Measurements from ENCODE around the gene CTPS2.

The CTPS2 gene

DNA sequence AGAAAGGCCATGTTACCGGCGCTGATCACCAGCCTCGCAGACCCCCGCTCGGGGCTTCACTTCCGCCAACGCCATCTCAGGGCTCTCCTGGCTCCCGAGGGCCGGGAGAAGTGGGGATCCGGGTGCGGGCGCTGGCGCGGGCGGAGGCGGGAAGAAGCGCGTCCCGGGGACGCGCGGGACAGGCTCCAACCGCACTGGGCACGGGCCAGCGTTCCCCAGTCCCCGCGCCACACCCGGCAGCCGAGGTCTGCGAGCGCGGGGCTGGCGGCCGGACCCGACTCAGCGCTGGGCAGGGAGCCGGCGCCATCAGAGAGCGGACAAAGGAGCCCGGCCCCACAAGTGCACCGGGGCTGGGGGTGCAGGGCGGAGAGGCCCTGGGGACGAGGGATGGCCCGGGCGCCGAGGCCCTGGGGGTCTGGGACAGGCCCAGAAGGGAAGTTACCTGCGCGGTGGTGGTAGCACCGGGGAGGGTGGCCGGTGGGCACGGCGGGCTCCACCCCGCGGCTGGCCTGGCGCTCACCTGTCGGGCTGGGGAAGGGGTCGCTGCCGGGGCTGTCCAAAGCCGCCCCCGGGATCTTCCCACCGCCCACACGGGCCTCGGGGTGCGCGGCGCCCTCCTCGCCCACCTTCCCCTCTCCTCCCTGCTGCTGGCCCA, 449 bp downstream of the CTPS2 start:
- peak; percentile 0 for DNase-seq

DNA sequence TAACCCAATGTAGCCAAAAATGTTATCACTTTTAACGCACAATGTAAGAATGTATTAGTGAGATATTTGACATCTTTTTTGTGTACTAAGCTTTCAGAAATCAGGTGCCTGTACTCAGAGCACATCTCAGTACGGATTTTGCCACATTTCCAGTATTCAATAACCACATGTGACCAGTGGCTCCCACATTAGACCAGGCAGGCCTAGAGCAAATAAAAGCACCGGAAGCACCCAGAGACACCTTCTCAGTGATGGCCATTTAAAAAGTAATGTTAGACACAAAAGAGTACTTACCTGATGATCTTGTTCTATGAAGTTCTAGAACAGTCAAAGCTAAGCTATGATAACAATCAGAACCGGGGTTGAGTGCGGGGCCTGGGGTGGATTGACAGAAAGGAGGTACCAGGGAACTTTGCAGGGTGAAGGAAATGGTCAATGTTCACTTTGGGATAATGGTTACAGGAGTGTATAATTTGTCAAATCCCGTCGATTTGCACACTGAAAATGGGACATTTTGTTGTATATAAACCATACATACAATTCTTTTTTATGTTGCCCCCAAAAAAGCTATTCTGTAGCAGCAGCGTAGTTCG, 1.2 kb downstream of the CTPS2 start:
- DNase-seq: no peak

- no peak for DNase-seq
These were observed 4.5 kb downstream of the CTPS2 start for GRCh38 chrX:16708016-16708415.

- DNase-seq: no peak
These were observed 7.1 kb downstream of the CTPS2 start for GRCh38 chrX:16705370-16705769.

- no peak for DNase-seq
These were observed 9.5 kb downstream of the CTPS2 start for GRCh38 chrX:16702700-16703599.

DNA sequence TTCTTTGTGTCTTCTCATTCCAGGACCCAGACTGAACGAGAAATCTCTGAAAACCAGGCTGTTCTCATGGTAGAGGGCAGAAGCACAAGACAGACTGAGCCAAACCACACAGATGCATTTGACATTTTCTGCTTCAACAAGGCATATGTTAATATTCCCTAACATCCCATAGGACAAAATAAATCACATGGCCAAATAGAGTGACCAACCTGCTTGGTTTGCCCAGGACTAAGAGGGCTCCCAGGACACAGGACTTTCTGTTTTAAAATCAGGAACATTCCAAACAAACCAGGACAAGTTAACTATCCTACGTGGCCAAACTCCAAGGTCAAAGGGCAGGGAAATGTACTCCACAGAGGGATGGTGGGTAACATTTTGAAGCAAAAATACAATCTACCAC, 11.7 kb downstream of the CTPS2 start:
- no peak for DNase-seq

GRCh38 chrX:16699389-16699788, 13.1 kb downstream of the CTPS2 start:
- no peak for DNase-seq

- no peak for DNase-seq
These were observed 15.5 kb downstream of the CTPS2 start for GRCh38 chrX:16696956-16697355.

DNA sequence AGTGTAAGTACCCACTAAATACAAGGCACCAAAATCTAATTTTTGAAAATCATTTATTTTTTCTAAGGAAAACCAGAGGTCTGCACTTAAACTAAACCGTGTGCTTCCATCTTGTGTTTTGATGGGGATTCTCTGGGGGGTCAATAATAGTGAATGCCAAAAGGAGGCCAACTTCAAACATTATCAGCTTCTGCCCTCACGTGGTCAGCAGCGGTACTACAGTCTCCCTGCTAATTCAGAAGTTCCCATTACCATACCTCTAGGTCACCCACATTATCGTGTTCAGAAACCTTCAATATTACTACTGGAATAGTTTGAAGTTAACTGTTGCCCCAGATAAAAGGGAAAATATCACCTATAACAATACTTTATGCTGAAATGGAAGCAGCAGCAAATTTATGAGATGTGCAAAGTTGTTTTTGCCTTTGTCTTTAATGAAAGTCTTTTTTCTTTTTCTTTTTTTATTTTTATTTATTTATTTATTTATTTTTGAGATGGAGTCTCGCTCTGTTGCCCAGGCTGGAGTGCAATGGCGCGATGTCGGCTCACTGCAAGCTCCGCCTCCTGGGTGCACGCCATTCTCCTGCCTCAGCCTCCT, 17.3 kb downstream of the CTPS2 start:
- peak; percentile 63 for DNase-seq

GRCh38 chrX:16687514-16687913, 25.0 kb downstream of the CTPS2 start:
- DNase-seq: no peak

- DNase-seq: no peak
These were observed 29.3 kb downstream of the CTPS2 start for GRCh38 chrX:16683007-16683664.

- no peak for DNase-seq
These were observed 33.8 kb downstream of the CTPS2 start for GRCh38 chrX:16678689-16679088.

DNA sequence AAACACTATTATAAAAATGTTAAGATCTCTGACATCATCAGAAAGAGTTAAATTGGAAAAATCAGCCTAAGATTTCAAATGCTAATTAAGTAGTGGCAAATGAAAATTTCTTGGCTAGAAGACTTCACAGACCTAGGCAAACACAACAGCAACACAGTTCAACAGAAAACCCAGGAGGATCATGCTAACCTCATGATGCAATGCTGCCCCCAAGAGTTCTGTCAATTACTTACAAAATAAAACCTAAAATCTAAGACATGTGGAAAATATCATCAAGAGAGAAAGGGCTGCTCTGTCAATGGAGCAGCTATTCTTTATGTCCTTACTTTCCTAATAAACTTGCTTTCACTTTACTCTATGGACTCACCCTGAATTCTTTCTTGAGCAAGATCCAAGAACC, 41.5 kb downstream of the CTPS2 start:
- peak; percentile 0 for DNase-seq

GRCh38 chrX:16666541-16666940, 45.9 kb downstream of the CTPS2 start:
- no peak for DNase-seq

- DNase-seq: no peak
These were observed 47.4 kb downstream of the CTPS2 start for GRCh38 chrX:16665089-16665488.

DNA sequence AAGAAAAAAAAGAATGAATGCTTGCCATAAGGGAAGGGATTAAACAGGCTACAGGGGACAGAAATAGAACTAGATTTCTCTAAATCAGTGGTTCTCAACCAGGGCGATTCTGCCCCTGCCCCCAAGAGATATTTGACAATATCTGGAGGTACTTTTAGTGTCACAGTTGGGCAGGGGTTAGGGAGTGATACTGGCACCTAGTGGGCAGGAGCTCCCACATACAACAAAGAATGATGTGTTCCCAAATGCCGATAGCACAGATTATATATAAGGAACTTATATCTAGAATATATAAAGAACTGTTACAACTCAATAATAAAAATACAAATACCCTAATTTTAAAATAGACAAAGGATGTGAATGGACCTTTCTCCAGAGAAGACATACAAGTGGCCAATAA, 47.8 kb downstream of the CTPS2 start:
- DNase-seq: no peak

DNA sequence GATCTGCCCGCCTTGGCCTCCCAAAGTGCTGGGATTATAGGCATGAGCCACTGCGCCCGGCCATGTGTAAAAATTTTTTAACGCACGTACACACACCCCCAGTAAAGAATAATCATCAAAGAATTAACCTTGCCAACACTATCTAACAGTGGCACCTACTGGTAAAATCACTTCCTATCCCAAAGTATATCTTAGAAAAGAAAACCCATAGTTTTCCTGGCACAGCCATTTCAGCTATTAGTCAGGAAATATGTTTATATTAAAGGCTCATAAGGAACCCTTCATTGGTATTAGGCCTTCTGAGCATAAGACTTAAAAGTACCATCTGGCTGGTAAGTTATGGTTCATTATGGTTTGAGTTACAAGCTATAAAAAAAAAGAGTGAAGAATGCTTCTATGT, 48.4 kb downstream of the CTPS2 start:
- DNase-seq: no peak

DNA sequence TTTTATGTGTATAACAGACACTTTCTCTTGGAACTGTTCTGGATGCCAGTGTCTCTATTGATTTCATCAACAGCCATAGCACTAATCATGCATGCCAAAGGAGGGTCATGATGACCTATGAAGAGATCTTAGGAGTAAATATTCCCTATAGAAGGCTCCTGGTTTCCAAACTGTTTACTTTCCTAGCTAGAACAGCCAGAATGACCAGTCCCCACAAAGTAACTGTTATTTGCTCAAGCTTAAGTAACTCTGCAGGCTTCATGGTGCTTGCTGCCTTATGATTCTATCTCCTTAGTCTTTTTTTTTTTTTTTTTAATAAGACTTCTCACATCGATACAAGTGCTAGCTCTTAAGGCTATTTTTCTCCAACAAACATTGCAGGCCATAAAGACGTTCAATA, 50.1 kb downstream of the CTPS2 start:
- no peak for DNase-seq

DNA sequence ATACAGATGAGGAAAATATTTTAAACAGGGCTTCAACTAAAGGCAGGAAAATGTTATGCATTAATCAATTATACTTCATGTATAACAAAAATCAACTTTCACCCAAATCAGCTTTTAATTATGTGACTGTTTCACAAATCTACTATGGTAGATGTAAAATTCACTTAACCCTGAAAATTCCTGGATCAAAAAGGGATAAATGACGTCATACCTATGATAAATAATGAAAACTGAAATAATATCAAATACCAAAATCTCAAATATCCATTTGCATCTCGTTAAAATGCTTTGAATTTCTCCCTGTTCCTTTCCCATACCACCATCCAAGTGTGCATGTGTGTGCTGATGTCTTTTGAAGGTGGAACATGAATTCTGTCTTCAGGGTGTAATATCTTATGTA, 51.0 kb downstream of the CTPS2 start:
- no peak for DNase-seq

DNA sequence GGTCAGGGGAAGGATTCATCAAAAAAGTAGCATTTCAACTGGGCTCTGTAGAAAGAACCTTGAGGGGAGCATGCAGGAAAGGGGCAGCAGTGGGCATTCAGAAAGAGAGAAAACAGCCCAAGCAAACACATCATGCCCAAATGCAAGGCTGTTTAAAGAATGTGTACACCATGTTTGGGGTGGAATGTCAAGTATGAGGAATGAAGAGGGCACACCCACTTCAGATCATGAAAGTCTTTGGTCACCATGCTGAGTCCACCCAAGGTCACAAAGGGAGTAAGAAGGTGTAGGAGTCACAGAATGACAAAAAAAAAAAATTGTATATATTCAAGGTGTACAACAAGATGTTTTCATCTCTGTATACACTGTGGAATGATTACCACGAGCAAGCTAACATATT, 53.1 kb downstream of the CTPS2 start:
- no peak for DNase-seq

DNA sequence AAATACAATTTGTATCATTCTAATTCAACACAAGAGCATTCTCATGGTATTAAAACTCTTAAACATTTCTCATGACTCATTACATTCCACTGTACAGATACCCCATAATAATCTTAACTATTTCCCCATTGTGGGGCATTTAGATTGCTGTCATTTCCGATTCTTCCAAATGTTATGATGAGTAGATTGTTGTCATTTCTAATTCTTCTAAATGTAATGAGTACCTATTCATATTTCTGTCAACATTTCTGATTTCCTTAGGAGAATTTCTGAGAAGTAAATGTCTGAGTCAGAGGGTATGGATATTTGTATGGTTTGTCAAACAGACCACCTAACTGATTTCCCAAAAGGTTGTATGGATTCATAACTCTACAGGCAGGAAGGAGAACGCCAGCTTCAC, 54.2 kb downstream of the CTPS2 start:
- DNase-seq: no peak

GRCh38 chrX:16654093-16654492, 58.4 kb downstream of the CTPS2 start:
- DNase-seq: no peak

GRCh38 chrX:16653424-16653823, 59.0 kb downstream of the CTPS2 start:
- no peak for DNase-seq

Measured in stimulated activated CD4-positive, alpha-beta T cell treated with anti-CD3 and anti-CD28 coated beads, Interleukin-12 subunit alpha, Interleukin-12 subunit beta, amount 100 ng/mL, for 4 hours (primary cell).